ENCODE data around the gene B2M.

Gene B2M

DNA sequence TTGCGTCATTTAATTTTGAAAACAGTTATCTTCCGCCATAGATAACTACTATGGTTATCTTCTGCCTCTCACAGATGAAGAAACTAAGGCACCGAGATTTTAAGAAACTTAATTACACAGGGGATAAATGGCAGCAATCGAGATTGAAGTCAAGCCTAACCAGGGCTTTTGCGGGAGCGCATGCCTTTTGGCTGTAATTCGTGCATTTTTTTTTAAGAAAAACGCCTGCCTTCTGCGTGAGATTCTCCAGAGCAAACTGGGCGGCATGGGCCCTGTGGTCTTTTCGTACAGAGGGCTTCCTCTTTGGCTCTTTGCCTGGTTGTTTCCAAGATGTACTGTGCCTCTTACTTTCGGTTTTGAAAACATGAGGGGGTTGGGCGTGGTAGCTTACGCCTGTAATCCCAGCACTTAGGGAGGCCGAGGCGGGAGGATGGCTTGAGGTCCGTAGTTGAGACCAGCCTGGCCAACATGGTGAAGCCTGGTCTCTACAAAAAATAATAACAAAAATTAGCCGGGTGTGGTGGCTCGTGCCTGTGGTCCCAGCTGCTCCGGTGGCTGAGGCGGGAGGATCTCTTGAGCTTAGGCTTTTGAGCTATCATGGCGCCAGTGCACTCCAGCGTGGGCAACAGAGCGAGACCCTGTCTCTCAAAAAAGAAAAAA is 1.2 kb downstream of the B2M start:
- TF ChIP-seq SPI1 (IDR thresholded peaks at IDR 0.05; ENCODE audit: low read depth, low read length), result peak; percentile 61
- TF ChIP-seq POLR2AphosphoS5 (IDR thresholded peaks at IDR 0.05; ENCODE audit: low read depth, low read length), result peak; percentile 74
- TF ChIP-seq POU2F2 (IDR thresholded peaks at IDR 0.05; ENCODE audit: low read depth, low read length), result peak; percentile 43; the same call in 1 of the 2 replicates
- no peak for TF ChIP-seq PAX5 (IDR thresholded peaks at IDR 0.05; ENCODE audit: insufficient read depth, low read length, severe bottlenecking)
- FAIRE-seq (peak; percentile 16), DNase-seq (ENCODE audit: insufficient read length, low spot score) (no peak)

DNA sequence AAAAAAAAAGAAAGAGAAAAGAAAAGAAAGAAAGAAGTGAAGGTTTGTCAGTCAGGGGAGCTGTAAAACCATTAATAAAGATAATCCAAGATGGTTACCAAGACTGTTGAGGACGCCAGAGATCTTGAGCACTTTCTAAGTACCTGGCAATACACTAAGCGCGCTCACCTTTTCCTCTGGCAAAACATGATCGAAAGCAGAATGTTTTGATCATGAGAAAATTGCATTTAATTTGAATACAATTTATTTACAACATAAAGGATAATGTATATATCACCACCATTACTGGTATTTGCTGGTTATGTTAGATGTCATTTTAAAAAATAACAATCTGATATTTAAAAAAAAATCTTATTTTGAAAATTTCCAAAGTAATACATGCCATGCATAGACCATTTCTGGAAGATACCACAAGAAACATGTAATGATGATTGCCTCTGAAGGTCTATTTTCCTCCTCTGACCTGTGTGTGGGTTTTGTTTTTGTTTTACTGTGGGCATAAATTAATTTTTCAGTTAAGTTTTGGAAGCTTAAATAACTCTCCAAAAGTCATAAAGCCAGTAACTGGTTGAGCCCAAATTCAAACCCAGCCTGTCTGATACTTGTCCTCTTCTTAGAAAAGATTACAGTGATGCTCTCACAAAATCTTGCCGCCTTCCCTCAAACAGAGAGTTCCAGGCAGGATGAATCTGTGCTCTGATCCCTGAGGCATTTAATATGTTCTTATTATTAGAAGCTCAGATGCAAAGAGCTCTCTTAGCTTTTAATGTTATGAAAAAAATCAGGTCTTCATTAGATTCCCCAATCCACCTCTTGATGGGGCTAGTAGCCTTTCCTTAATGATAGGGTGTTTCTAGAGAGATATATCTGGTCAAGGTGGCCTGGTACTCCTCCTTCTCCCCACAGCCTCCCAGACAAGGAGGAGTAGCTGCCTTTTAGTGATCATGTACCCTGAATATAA is 2.0 kb downstream of the B2M start:
- no peak for DNase-seq (ENCODE audit: insufficient read length, low spot score)
- no peak for FAIRE-seq

DNA sequence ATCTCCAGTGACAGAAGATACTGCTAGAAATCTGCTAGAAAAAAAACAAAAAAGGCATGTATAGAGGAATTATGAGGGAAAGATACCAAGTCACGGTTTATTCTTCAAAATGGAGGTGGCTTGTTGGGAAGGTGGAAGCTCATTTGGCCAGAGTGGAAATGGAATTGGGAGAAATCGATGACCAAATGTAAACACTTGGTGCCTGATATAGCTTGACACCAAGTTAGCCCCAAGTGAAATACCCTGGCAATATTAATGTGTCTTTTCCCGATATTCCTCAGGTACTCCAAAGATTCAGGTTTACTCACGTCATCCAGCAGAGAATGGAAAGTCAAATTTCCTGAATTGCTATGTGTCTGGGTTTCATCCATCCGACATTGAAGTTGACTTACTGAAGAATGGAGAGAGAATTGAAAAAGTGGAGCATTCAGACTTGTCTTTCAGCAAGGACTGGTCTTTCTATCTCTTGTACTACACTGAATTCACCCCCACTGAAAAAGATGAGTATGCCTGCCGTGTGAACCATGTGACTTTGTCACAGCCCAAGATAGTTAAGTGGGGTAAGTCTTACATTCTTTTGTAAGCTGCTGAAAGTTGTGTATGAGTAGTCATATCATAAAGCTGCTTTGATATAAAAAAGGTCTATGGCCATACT is 4.0 kb downstream of the B2M start:
- FAIRE-seq (no peak), DNase-seq (ENCODE audit: insufficient read length, low spot score) (no peak)
- TF ChIP-seq POLR2A (IDR thresholded peaks at IDR 0.05; ENCODE audit: low read depth, low read length) (peak; percentile 86), POLR2AphosphoS5 (IDR thresholded peaks at IDR 0.05; ENCODE audit: low read depth, low read length) (peak; percentile 31), TAF1 (IDR thresholded peaks at IDR 0.05; ENCODE audit: low read depth, low read length) (0 out of 2 replicates have a peak, but pooled peaks have one; percentile 8), POU2F2 (IDR thresholded peaks at IDR 0.05; ENCODE audit: low read depth, low read length) (no peak), SPI1 (IDR thresholded peaks at IDR 0.05; ENCODE audit: low read depth, low read length) (no peak)

More for the DNA sequence above, 2.0 kb downstream of the B2M start:
- TF ChIP-seq PAX5 (IDR thresholded peaks at IDR 0.05; ENCODE audit: insufficient read depth, low read length, severe bottlenecking) (no peak), POLR2AphosphoS5 (IDR thresholded peaks at IDR 0.05; ENCODE audit: low read depth, low read length) (peak; percentile 67), POLR2A (IDR thresholded peaks at IDR 0.05; ENCODE audit: low read depth, low read length) (peak; percentile 14; the same call in 1 of the 2 replicates)

DNA sequence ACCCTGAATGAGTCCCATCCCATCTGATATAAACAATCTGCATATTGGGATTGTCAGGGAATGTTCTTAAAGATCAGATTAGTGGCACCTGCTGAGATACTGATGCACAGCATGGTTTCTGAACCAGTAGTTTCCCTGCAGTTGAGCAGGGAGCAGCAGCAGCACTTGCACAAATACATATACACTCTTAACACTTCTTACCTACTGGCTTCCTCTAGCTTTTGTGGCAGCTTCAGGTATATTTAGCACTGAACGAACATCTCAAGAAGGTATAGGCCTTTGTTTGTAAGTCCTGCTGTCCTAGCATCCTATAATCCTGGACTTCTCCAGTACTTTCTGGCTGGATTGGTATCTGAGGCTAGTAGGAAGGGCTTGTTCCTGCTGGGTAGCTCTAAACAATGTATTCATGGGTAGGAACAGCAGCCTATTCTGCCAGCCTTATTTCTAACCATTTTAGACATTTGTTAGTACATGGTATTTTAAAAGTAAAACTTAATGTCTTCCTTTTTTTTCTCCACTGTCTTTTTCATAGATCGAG is 4.5 kb downstream of the B2M start:
- FAIRE-seq, result no peak
- DNase-seq (ENCODE audit: insufficient read length, low spot score), result no peak
- TF ChIP-seq POLR2AphosphoS5 (IDR thresholded peaks at IDR 0.05; ENCODE audit: low read depth, low read length) (peak; percentile 78; the same call in 1 of the 2 replicates), SPI1 (IDR thresholded peaks at IDR 0.05; ENCODE audit: low read depth, low read length) (no peak), PAX5 (IDR thresholded peaks at IDR 0.05; ENCODE audit: insufficient read depth, low read length, severe bottlenecking) (no peak), TAF1 (IDR thresholded peaks at IDR 0.05; ENCODE audit: low read depth, low read length) (0 out of 2 replicates have a peak, but pooled peaks have one; percentile 7), POLR2A (IDR thresholded peaks at IDR 0.05; ENCODE audit: low read depth, low read length) (peak; percentile 14), POU2F2 (IDR thresholded peaks at IDR 0.05; ENCODE audit: low read depth, low read length) (no peak; the same call in 1 of the 2 replicates)

DNA sequence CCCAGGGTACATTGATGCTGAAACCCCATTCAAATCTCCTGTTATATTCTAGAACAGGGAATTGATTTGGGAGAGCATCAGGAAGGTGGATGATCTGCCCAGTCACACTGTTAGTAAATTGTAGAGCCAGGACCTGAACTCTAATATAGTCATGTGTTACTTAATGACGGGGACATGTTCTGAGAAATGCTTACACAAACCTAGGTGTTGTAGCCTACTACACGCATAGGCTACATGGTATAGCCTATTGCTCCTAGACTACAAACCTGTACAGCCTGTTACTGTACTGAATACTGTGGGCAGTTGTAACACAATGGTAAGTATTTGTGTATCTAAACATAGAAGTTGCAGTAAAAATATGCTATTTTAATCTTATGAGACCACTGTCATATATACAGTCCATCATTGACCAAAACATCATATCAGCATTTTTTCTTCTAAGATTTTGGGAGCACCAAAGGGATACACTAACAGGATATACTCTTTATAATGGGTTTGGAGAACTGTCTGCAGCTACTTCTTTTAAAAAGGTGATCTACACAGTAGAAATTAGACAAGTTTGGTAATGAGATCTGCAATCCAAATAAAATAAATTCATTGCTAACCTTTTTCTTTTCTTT is 5.8 kb downstream of the B2M start:
- DNase-seq (ENCODE audit: insufficient read length, low spot score), result no peak
- no peak for FAIRE-seq
- peak; percentile 77; the same call in 1 of the 2 replicates for TF ChIP-seq POLR2AphosphoS5 (IDR thresholded peaks at IDR 0.05; ENCODE audit: low read depth, low read length)
- no peak for TF ChIP-seq PAX5 (IDR thresholded peaks at IDR 0.05; ENCODE audit: insufficient read depth, low read length, severe bottlenecking)
- peak; percentile 58 for TF ChIP-seq POLR2A (IDR thresholded peaks at IDR 0.05; ENCODE audit: low read depth, low read length)
- no peak for TF ChIP-seq TAF1 (IDR thresholded peaks at IDR 0.05; ENCODE audit: low read depth, low read length)

DNA sequence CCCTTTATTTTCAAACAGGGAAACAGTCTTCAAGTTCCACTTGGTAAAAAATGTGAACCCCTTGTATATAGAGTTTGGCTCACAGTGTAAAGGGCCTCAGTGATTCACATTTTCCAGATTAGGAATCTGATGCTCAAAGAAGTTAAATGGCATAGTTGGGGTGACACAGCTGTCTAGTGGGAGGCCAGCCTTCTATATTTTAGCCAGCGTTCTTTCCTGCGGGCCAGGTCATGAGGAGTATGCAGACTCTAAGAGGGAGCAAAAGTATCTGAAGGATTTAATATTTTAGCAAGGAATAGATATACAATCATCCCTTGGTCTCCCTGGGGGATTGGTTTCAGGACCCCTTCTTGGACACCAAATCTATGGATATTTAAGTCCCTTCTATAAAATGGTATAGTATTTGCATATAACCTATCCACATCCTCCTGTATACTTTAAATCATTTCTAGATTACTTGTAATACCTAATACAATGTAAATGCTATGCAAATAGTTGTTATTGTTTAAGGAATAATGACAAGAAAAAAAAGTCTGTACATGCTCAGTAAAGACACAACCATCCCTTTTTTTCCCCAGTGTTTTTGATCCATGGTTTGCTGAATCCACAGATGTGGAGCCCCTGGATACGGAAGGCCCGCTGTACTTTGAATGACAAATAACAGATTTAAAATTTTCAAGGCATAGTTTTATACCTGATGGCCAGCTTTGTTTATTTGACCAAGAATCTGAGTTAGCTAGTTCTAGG is 7.0 kb downstream of the B2M start:
- no peak for DNase-seq (ENCODE audit: insufficient read length, low spot score)
- no peak for FAIRE-seq
- no peak for TF ChIP-seq TAF1 (IDR thresholded peaks at IDR 0.05; ENCODE audit: low read depth, low read length)
- no peak; the same call in 1 of the 2 replicates for TF ChIP-seq POLR2A (IDR thresholded peaks at IDR 0.05; ENCODE audit: low read depth, low read length)
- TF ChIP-seq POLR2AphosphoS5 (IDR thresholded peaks at IDR 0.05; ENCODE audit: low read depth, low read length), result peak; percentile 66; the same call in 1 of the 2 replicates
- TF ChIP-seq SPI1 (IDR thresholded peaks at IDR 0.05; ENCODE audit: low read depth, low read length), result no peak

DNA sequence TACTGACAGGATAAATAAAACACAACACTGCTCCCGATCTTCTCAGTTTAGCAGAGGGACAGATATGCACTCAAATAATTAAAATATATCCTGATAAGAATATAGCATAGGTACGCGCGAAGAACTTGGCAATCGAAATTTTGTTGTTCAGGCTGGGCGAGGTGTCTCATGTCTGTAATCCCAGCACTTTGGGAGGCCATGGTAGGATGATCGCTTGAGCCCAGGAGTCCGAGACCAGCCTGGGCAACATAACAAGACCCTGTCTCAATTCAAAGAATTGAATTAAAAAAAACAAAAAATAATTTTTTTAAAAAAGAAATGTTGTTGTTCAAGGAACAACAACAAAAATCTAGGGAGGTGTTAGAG is 7.6 kb downstream of the B2M start:
- FAIRE-seq, result no peak
- no peak for DNase-seq (ENCODE audit: insufficient read length, low spot score)
- TF ChIP-seq POU2F2 (IDR thresholded peaks at IDR 0.05; ENCODE audit: low read depth, low read length) (no peak), TAF1 (IDR thresholded peaks at IDR 0.05; ENCODE audit: low read depth, low read length) (no peak), SPI1 (IDR thresholded peaks at IDR 0.05; ENCODE audit: low read depth, low read length) (no peak), POLR2A (IDR thresholded peaks at IDR 0.05; ENCODE audit: low read depth, low read length) (peak; percentile 72), PAX5 (IDR thresholded peaks at IDR 0.05; ENCODE audit: insufficient read depth, low read length, severe bottlenecking) (no peak), POLR2AphosphoS5 (IDR thresholded peaks at IDR 0.05; ENCODE audit: low read depth, low read length) (peak; percentile 23; the same call in 1 of the 2 replicates)

DNA sequence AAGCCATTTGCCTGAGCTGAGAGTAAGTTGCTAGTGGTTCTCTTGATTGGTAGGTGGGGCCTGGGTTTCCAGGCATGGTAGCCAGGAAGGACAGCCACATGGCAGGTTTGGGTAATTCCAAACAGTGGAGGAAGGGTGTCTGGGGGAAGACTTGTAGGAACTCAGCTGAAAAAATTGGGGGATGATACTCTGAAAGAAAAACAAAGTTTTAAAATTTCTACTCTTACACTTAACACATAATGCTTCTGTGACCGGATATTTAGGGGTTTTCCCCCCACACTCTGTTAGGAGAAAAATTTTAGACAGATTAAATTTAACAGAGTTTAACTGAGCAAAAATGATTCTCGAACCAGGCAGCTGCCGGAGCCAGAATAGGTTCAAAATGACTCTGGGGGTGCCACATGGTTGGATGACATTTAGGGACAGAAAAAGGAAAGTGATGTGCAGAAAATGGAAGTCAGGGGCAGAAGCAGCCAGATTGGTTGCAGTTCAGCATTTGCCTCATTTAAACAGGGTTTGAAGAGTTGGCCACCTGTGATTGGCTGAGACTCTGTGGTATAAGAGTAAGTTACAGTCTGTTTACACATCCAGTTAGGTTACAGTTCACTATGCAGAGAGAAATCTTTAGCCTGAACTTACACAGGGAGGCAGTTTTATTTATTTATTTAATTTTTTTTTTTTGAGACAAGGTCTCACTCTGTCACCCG is 8.1 kb downstream of the B2M start:
- FAIRE-seq (peak; percentile 45), DNase-seq (ENCODE audit: insufficient read length, low spot score) (no peak)

More for the DNA sequence above, 8.1 kb downstream of the B2M start:
- TF ChIP-seq TAF1 (IDR thresholded peaks at IDR 0.05; ENCODE audit: low read depth, low read length) (no peak; the same call in 1 of the 2 replicates), POLR2A (IDR thresholded peaks at IDR 0.05; ENCODE audit: low read depth, low read length) (peak; percentile 98), POU2F2 (IDR thresholded peaks at IDR 0.05; ENCODE audit: low read depth, low read length) (peak; percentile 86), SPI1 (IDR thresholded peaks at IDR 0.05; ENCODE audit: low read depth, low read length) (0 out of 2 replicates have a peak, but pooled peaks have one; percentile 12), PAX5 (IDR thresholded peaks at IDR 0.05; ENCODE audit: insufficient read depth, low read length, severe bottlenecking) (no peak), POLR2AphosphoS5 (IDR thresholded peaks at IDR 0.05; ENCODE audit: low read depth, low read length) (peak; percentile 98)
